Breast epithelium (tissue), 3 donors: ENCODE data around the gene HAPSTR1.

ENCODE experiments used
- POLR2A ChIP-seq: fragments of 450-650 bp; IDR thresholded peaks from one replicate; pipeline ENCODE4 v1.6.1; 2016; ENCODE audit warnings: antibody characterized with exemption, mild to moderate bottlenecking, moderate library complexity
- TF ChIP-seq, protein P1 (sequence below), 3 donors: fragments of 450-650 bp; IDR thresholded peaks; one replicate each; pipeline ENCODE4 v1.5.1; 2016 to 2017; ENCODE audit warnings: antibody characterized with exemption in 3 of 3, mild to moderate bottlenecking in 3 of 3, moderate library complexity in 3 of 3

GRCh38 chr16:9053006-9053601 lies 38.3 kb upstream of the HAPSTR1 start:
- TF ChIP-seq, protein P1, sequence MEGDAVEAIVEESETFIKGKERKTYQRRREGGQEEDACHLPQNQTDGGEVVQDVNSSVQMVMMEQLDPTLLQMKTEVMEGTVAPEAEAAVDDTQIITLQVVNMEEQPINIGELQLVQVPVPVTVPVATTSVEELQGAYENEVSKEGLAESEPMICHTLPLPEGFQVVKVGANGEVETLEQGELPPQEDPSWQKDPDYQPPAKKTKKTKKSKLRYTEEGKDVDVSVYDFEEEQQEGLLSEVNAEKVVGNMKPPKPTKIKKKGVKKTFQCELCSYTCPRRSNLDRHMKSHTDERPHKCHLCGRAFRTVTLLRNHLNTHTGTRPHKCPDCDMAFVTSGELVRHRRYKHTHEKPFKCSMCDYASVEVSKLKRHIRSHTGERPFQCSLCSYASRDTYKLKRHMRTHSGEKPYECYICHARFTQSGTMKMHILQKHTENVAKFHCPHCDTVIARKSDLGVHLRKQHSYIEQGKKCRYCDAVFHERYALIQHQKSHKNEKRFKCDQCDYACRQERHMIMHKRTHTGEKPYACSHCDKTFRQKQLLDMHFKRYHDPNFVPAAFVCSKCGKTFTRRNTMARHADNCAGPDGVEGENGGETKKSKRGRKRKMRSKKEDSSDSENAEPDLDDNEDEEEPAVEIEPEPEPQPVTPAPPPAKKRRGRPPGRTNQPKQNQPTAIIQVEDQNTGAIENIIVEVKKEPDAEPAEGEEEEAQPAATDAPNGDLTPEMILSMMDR (IDR thresholded peaks at IDR 0.05) = no peak
- TF ChIP-seq POLR2A = no peak
